ENCODE results near the gene CCAR1. TPM values are rescaled to one million over a fixed set of nuclear protein-coding genes. Genes with fewer than 3 reads are reported as not detected.

The CCAR1 gene
- total and polyA plus RNA-seq, 10 of the 15 experiments (the other 5 are each of a cell fraction or from before 2014, with no cell fraction given) = 35.5 to 124 (median 79.0) TPM

- TF ChIP-seq SMAD5 (IDR thresholded peaks at IDR 0.05; ENCODE audit: low read depth) (no peak), MEF2B (IDR thresholded peaks at IDR 0.05; ENCODE audit: partially characterized antibody, poor library complexity, severe bottlenecking) (no peak), POLR2AphosphoS2 (IDR thresholded peaks at IDR 0.05; ENCODE audit: low read depth, low read length) (no peak), MLLT1 (IDR thresholded peaks at IDR 0.05) (no peak), CUX1 (IDR thresholded peaks at IDR 0.05; ENCODE audit: insufficient replicate concordance, low read depth, low read length) (no peak), BHLHE40 (IDR thresholded peaks at IDR 0.05; ENCODE audit: borderline replicate concordance in 1 of 2, low read depth in 2 of 2, low read length in 1 of 2) (no peak), MTA3 (IDR thresholded peaks at IDR 0.05; ENCODE audit: borderline replicate concordance, low read length) (no peak), LARP7 (IDR thresholded peaks at IDR 0.05) (no peak)
Observed at GRCh38 chr10:68792115-68792514, 71.1 kb downstream of the CCAR1 start (continued).
